Caco-2 (cell line): ENCODE results near the gene HMCN1. TPM values are rescaled to one million over a fixed set of nuclear protein-coding genes. Genes with fewer than 3 reads are reported as not detected.

Source experiments
- BruUV-seq: library from RNA; stranded (reverse); fragments of 400-500 nt; replicated peaks from 2 replicates; lab custom pipeline; 2021; lab: Mats Ljungman, UMichigan
- CTCF ChIA-PET: fragments of 300-600 bp; sonication (Branson Sonifier 250); formaldehyde crosslinking; loops from one replicate; lab custom pipeline; 2022; ENCODE audit warnings: antibody characterized with exemption; lab: Charles Lee
- POLR2A ChIA-PET: fragments of 300-600 bp; sonication (Branson Sonifier 250); formaldehyde crosslinking; loops from one replicate; lab custom pipeline; 2022; ENCODE audit warnings: antibody characterized with exemption; lab: Charles Lee
- DNase-seq, 2 experiments: peaks; one replicate each; pipeline versions ENCODE4 v3.0.0 to v3.0.0-alpha.2; 2020 to 2022
- H3K27me3 ChIP-seq: replicated peaks from 2 replicates; pipeline ENCODE4 v1.6.0; 2011; ENCODE audit warnings: low read length; ENCODE audit not compliant: control insufficient read depth, insufficient read depth
- H3K36me3 ChIP-seq: 2 replicates; pipeline ENCODE4 v1.5.1; 2011; ENCODE audit warnings: low read length; ENCODE audit not compliant: control insufficient read depth, insufficient read depth
- H3K4me1 ChIP-seq: fragments of 250-450 bp; sonication (Bioruptor Pico); 2 replicates; pipeline ENCODE4 v1.5.1; 2020; ENCODE audit warnings: mild to moderate bottlenecking
- H3K4me3 ChIP-seq: 2 replicates; pipeline ENCODE4 v1.5.1; 2011; ENCODE audit warnings: low read depth, mild to moderate bottlenecking, control low read depth, low read length
- H3K9me3 ChIP-seq: fragments of 250-450 bp; sonication (Bioruptor Pico); 2 replicates; pipeline ENCODE4 v1.5.1; 2020; ENCODE audit warnings: mild to moderate bottlenecking, moderate library complexity
- H3K27ac Mint-ChIP-seq: one replicate; pipeline ENCODE4 v1.8.0; 2022; ENCODE audit warnings: mixed read lengths; ENCODE audit not compliant: unreplicated experiment
- H3K27me3 Mint-ChIP-seq: one replicate; pipeline ENCODE4 v1.8.0; 2022; ENCODE audit warnings: mixed read lengths; ENCODE audit not compliant: insufficient read depth, unreplicated experiment
- H3K36me3 Mint-ChIP-seq: one replicate; pipeline ENCODE4 v1.8.0; 2022; ENCODE audit warnings: mild to moderate bottlenecking, mixed read lengths; ENCODE audit not compliant: insufficient read depth, unreplicated experiment
- H3K4me1 Mint-ChIP-seq: one replicate; pipeline ENCODE4 v1.8.0; 2022; ENCODE audit warnings: low read depth, mixed read lengths; ENCODE audit not compliant: unreplicated experiment
- H3K4me3 Mint-ChIP-seq: one replicate; pipeline ENCODE4 v1.8.0; 2022; ENCODE audit warnings: mild to moderate bottlenecking, moderate library complexity, mixed read lengths; ENCODE audit not compliant: unreplicated experiment
- H3K9me3 Mint-ChIP-seq: one replicate; pipeline ENCODE4 v1.8.0; 2022; ENCODE audit warnings: mixed read lengths; ENCODE audit not compliant: unreplicated experiment
- intact Hi-C: fragments of 100-400 bp; cut with micrococcal nuclease; formaldehyde crosslinking; loops from one replicate; pipeline ENCODE4 v1.10.0; 2022; ENCODE audit not compliant: unreplicated experiment
- total RNA-seq: library from RNA; stranded (reverse); gene quantifications from 2 replicates; pipeline ENCODE4 v1.2.3, GENCODE V29; 2022
- TF ChIP-seq, protein P1 (sequence below), 2 experiments: fragments of 200-600 bp in 1 of 2; IDR thresholded peaks; 1 replicate in 1 of 2; 2 replicates in 1 of 2; pipeline versions ENCODE4 v1.5.1 to v1.8.0; 2011 to 2022; ENCODE audit warnings: antibody characterized with exemption in 1 of 2, control low read depth in 1 of 2, inconsistent platforms in 1 of 2, low read depth in 1 of 2, low read length in 1 of 2, mild to moderate bottlenecking in 1 of 2, moderate library complexity in 1 of 2; ENCODE audit not compliant: insufficient read depth in 1 of 2, severe bottlenecking in 1 of 2, unreplicated experiment in 1 of 2

The HMCN1 gene
- total RNA-seq, 1 experiment from 2014 or later, result 0.02 TPM

DNA sequence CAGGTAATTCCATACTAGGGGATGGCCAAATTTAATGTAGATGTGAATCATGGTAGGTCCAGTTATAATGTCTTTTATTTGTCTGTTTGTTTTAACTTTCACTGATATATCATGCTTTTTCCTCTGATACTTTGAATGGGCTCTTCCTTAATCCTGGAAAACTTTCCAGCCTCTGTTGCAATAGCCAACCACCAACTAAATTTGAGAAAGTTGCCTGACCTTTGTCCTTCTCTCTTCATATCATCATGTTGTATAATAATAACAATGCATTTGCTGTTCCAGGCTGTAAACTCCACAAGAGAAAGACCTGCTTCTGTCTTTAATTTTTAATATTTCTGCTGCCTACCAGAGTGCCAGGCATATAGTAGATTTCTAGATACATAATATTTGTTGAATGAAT lies 146.1 kb downstream of the HMCN1 start:
- no peaks in the 10 kb centered on the region for H3K4me1 ChIP-seq
- Mint-ChIP-seq H3K27me3 (no peaks in the 10 kb centered on the region), H3K27ac (no peak overlapping the region), H3K4me3 (no peak overlapping the region), H3K4me1 (no peaks in the 10 kb centered on the region), H3K9me3 (no peaks in the 10 kb centered on the region), H3K36me3 (no peaks in the 10 kb centered on the region)
- no peaks in the 10 kb centered on the region for H3K27me3 ChIP-seq
- BruUV-seq, result no TSS peak
- H3K4me3 ChIP-seq, result no peak overlapping the region
- ChIA-PET CTCF (no interaction called here), POLR2A (no interaction called here)
- H3K9me3 ChIP-seq, result no peaks in the 10 kb centered on the region
- no peak for DNase-seq
- intact Hi-C loops, result no loop called here
- H3K36me3 ChIP-seq, result no peaks in the 10 kb centered on the region
- TF ChIP-seq, protein P1, sequence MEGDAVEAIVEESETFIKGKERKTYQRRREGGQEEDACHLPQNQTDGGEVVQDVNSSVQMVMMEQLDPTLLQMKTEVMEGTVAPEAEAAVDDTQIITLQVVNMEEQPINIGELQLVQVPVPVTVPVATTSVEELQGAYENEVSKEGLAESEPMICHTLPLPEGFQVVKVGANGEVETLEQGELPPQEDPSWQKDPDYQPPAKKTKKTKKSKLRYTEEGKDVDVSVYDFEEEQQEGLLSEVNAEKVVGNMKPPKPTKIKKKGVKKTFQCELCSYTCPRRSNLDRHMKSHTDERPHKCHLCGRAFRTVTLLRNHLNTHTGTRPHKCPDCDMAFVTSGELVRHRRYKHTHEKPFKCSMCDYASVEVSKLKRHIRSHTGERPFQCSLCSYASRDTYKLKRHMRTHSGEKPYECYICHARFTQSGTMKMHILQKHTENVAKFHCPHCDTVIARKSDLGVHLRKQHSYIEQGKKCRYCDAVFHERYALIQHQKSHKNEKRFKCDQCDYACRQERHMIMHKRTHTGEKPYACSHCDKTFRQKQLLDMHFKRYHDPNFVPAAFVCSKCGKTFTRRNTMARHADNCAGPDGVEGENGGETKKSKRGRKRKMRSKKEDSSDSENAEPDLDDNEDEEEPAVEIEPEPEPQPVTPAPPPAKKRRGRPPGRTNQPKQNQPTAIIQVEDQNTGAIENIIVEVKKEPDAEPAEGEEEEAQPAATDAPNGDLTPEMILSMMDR (IDR thresholded peaks at IDR 0.05; ENCODE audit: insufficient read depth in 1 of 2, low read depth in 1 of 2, low read length in 1 of 2, severe bottlenecking in 1 of 2, unreplicated experiment in 1 of 2), result no peak

DNA sequence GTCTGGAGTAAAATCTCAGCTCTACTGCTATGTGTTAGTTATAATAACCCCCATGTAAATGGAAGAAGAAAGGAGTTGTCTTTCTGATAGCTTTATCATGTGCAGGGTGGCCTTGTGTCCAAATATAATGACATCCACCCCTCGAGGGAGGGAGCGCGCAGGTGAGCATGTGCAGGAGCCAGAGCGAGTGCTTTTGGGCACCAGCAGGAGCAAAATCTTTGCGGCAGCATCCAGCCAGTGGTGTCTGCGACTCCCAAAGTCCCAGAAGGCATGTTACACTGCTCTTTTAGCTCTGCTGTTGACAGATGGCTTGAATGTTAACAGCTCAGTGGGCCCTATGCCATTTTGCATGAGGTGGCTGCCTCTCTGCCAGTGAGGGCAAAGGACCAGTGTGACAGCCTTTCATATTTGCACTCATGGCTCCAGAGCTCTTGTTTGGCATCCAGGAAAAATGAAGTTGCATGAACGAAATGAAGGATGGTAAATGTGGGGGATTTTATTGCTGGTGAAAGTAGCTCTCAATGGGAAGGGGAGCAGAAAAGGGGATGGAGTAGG lies 146.7 kb downstream of the HMCN1 start:
- no TSS peak for BruUV-seq
- ChIA-PET CTCF (no interaction called here), POLR2A (no interaction called here)
- no peaks in the 10 kb centered on the region for H3K36me3 ChIP-seq
- no peak for DNase-seq
- H3K9me3 ChIP-seq, result no peaks in the 10 kb centered on the region
- H3K4me1 Mint-ChIP-seq, result no peaks in the 10 kb centered on the region
- H3K27me3 Mint-ChIP-seq, result no peaks in the 10 kb centered on the region
- TF ChIP-seq, protein P1 (IDR thresholded peaks at IDR 0.05; ENCODE audit: insufficient read depth in 1 of 2, low read depth in 1 of 2, low read length in 1 of 2, severe bottlenecking in 1 of 2, unreplicated experiment in 1 of 2), result no peak
- intact Hi-C loops, result no loop called here
- H3K36me3 Mint-ChIP-seq, result no peaks in the 10 kb centered on the region
- H3K27me3 ChIP-seq, result no peaks in the 10 kb centered on the region
- no peak overlapping the region for H3K4me3 Mint-ChIP-seq
- no peaks in the 10 kb centered on the region for H3K4me1 ChIP-seq
- no peaks in the 10 kb centered on the region for H3K9me3 Mint-ChIP-seq
- H3K27ac Mint-ChIP-seq, result no peak overlapping the region
- no peak overlapping the region for H3K4me3 ChIP-seq

DNA sequence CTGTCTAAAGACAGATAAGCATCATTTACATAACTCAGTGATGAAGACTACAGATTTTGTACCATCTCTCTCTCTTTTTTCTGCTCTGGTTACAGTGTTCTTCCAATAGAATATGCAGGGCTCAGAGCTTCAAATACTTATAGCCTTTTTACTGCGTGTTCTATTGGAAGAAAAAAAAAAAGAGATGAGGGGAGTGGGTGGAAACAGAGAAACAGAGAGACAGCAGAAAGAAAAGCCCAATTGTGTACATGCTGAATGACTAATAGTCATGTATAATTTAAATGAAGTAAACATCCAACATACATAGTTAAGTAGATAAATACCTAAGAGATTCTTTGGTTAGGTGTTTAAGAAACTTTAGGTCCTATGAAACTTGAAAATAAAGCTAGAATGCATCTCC lies 151.9 kb downstream of the HMCN1 start:
- Histone ChIP-seq H3K4me3 (no peak overlapping the region), H3K36me3 (no peaks in the 10 kb centered on the region), H3K4me1 (no peaks in the 10 kb centered on the region), H3K27me3 (no peaks in the 10 kb centered on the region), H3K9me3 (no peaks in the 10 kb centered on the region)
- H3K27me3 Mint-ChIP-seq, result no peaks in the 10 kb centered on the region
- no peaks in the 10 kb centered on the region for H3K9me3 Mint-ChIP-seq
- ChIA-PET CTCF (no interaction called here), POLR2A (no interaction called here)
- TF ChIP-seq, protein P1 (IDR thresholded peaks at IDR 0.05; ENCODE audit: insufficient read depth in 1 of 2, low read depth in 1 of 2, low read length in 1 of 2, severe bottlenecking in 1 of 2, unreplicated experiment in 1 of 2), result no peak
- no peak for DNase-seq
- H3K4me3 Mint-ChIP-seq, result no peak overlapping the region
- intact Hi-C loops, result no loop called here
- H3K36me3 Mint-ChIP-seq, result no peaks in the 10 kb centered on the region
- H3K4me1 Mint-ChIP-seq, result no peaks in the 10 kb centered on the region
- no peak overlapping the region for H3K27ac Mint-ChIP-seq
- BruUV-seq, result no TSS peak
